HFFc6 (cell line): Measurements from ENCODE around the gene GNPTAB. TPM values are rescaled to one million over a fixed set of nuclear protein-coding genes. Genes with fewer than 3 reads are reported as not detected.
A peak's percentile ranks its signal among the peaks of the same experiment; 100 is the strongest.

ENCODE experiments used
- DNase-seq: peaks from one replicate; pipeline ENCODE4 v3.0.0-alpha.2; 2018
- H3K27ac Mint-ChIP-seq: 2 replicates; pipeline ENCODE4 v1.8.0; 2020; ENCODE audit warnings: mild to moderate bottlenecking, mixed read lengths
- H3K27me3 Mint-ChIP-seq: 2 replicates; pipeline ENCODE4 v1.8.0; 2021; ENCODE audit warnings: mild to moderate bottlenecking, moderate library complexity, mixed read lengths; ENCODE audit not compliant: insufficient read depth
- H3K36me3 Mint-ChIP-seq: 2 replicates; pipeline ENCODE4 v1.8.0; 2021; ENCODE audit warnings: low read depth, mixed read lengths
- H3K4me1 Mint-ChIP-seq: 2 replicates; pipeline ENCODE4 v1.8.0; 2020; ENCODE audit warnings: low read depth, mixed read lengths
- H3K4me3 Mint-ChIP-seq: 2 replicates; pipeline ENCODE4 v1.8.0; 2020; ENCODE audit warnings: mild to moderate bottlenecking, moderate library complexity, mixed read lengths
- H3K9me3 Mint-ChIP-seq: 2 replicates; pipeline ENCODE4 v1.8.0; 2020; ENCODE audit warnings: mild to moderate bottlenecking, mixed read lengths
- total RNA-seq, 6 experiments: library from RNA; stranded (reverse); fragmentation: NEBNext Ultra II Directional; extraction: Animal tissue kit (Norgen Biotek cat#: 25700); gene quantifications; 2 replicates in 1 of 6; 3 replicates in 5 of 6; pipeline ENCODE4 v1.2.3, GENCODE V29; 2021
- TF ChIP-seq, protein P1 (sequence below): fragments of 200-600 bp; sonication (generic); IDR thresholded peaks from 2 replicates; pipeline ENCODE4 v1.5.0; 2021; ENCODE audit warnings: antibody characterized with exemption, mild to moderate bottlenecking

The GNPTAB gene
- total RNA-seq, 6 experiments from 2014 or later, result 37.1 to 53.6 (median 44.9) TPM

DNA sequence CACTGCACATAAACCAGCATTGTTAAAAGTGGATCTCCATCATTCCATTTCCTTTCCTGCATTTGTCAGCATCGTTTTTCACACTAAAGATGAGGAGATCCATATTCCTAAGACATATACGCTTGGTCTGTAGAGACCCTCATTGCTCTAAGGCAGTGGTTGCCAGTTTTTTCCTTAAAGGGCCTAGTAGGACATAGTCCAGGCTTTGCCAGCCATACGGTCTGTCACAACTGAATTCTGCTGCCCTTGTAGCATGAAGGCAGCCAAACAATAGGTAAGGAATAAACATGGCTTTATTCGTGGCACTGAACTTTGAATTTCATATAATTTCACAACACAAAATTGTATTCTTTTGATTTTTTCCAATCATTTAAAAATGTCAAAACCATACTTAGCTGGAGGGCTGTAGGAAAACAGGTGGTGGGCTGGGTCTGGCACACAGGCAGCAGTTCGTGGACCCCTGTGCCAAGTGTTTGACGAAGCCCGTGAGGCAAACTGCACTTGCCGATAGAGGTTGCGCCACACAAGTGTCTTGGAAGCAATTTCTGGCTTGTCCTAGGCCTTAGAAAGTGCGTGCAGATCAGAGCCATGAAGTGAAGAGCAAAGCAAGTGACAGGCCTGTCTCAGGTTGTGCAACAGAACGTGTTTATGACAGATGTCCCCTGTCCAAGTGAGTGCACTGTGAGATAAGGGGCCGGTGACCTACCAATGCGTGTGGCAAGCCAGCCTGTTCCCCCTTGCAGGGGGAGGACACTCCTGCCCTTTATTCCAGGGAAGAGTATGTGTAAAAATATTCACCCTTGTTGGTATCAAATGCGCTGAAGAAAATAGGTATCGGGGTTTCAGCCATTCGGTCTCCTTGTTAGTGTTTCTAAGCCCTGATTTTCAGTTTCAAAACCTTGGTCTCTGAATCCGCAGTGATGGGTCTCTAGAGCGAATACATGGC lies 134.2 kb downstream of the GNPTAB start:
- no peaks in the 10 kb centered on the region for H3K36me3 Mint-ChIP-seq
- TF ChIP-seq, protein P1, sequence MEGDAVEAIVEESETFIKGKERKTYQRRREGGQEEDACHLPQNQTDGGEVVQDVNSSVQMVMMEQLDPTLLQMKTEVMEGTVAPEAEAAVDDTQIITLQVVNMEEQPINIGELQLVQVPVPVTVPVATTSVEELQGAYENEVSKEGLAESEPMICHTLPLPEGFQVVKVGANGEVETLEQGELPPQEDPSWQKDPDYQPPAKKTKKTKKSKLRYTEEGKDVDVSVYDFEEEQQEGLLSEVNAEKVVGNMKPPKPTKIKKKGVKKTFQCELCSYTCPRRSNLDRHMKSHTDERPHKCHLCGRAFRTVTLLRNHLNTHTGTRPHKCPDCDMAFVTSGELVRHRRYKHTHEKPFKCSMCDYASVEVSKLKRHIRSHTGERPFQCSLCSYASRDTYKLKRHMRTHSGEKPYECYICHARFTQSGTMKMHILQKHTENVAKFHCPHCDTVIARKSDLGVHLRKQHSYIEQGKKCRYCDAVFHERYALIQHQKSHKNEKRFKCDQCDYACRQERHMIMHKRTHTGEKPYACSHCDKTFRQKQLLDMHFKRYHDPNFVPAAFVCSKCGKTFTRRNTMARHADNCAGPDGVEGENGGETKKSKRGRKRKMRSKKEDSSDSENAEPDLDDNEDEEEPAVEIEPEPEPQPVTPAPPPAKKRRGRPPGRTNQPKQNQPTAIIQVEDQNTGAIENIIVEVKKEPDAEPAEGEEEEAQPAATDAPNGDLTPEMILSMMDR, result no peak
- H3K27ac Mint-ChIP-seq, result peak overlapping the region; percentile 54
- H3K9me3 Mint-ChIP-seq, result peaks cover 5% of the 10 kb centered on the region; the same call in 1 of the 2 replicates
- peaks cover 46% of the 10 kb centered on the region for H3K4me1 Mint-ChIP-seq
- no peak for DNase-seq
- H3K4me3 Mint-ChIP-seq, result peak overlapping the region; percentile 87
- H3K27me3 Mint-ChIP-seq, result no peaks in the 10 kb centered on the region; the same call in 1 of the 2 replicates

DNA sequence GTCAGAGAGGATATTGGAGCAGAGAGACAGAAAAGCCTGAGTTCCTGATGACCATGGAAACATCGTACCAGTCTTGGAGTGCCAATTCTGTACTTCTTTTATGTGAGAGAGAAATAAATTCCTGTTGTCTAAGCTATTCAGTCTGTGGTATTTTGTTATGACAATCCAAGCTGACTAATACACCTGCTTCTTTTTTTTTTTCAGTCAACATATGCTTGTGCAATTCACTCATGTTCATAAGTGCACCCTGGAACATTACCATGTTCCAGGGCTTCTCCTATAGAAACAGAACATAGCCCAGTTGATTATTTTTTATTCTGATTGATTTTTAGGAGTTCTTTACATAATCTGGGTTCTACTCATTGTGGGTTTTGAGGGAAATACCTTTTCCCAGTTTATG lies 135.1 kb downstream of the GNPTAB start:
- H3K27me3 Mint-ChIP-seq, result peaks cover 3% of the 10 kb centered on the region; the same call in 1 of the 2 replicates
- no peak overlapping the region; the same call in 1 of the 2 replicates for H3K4me3 Mint-ChIP-seq
- H3K9me3 Mint-ChIP-seq, result peaks cover 5% of the 10 kb centered on the region; the same call in 1 of the 2 replicates
- no peaks in the 10 kb centered on the region for H3K36me3 Mint-ChIP-seq
- peak; percentile 44 for DNase-seq
- peaks cover 44% of the 10 kb centered on the region for H3K4me1 Mint-ChIP-seq
- TF ChIP-seq, protein P1, result no peak
- no peak overlapping the region for H3K27ac Mint-ChIP-seq

Other genes starting within 250 kb of the GNPTAB start
- not detected for gene MYBPC1, start 236.0 kb downstream of the GNPTAB start, total RNA-seq
- 10 to 100 TPM; 28.1 to 38.8 (median 34.5) TPM for gene CHPT1, start 133.3 kb downstream of the GNPTAB start, total RNA-seq
- not detected for gene SYCP3, start 91.5 kb downstream of the GNPTAB start, total RNA-seq
- gene DRAM1, start 46.6 kb upstream of the GNPTAB start, total RNA-seq, result 100 to 1,000 TPM; 109 to 136 (median 122) TPM
- 10 to 100 TPM; 49.2 to 61.0 (median 54.8) TPM for gene WASHC3, start 231.0 kb upstream of the GNPTAB start, total RNA-seq